A549 (cell line): ENCODE results near the gene SORCS2. TPM values are rescaled to one million over a fixed set of nuclear protein-coding genes. Genes with fewer than 3 reads are reported as not detected.

Experiments used
- ATAC-seq, 2 experiments: fragments of 200-7000 bp in 1 of 2; fragments of >200 bp in 1 of 2; cut with Nextera tagmentation in 1 of 2; cut with Tn5 transposase in 1 of 2; 3 replicates each; pipeline versions ENCODE4 v1.8.0 to v1.9.1; 2018 to 2020; ENCODE audit warnings: mild to moderate bottlenecking in 1 of 2, moderate library complexity in 1 of 2
- CTCF ChIA-PET: fragments of 300-600 bp; sonication (Branson Sonifier 250); formaldehyde crosslinking; extraction: SDS; loops from one replicate; lab custom pipeline; 2021; ENCODE audit warnings: antibody characterized with exemption, inconsistent platforms; lab: Yijun Ruan, JAX
- POLR2A ChIA-PET: fragments of 350-600 bp; formaldehyde crosslinking; extraction: SDS; loops from one replicate; lab custom pipeline; 2021; ENCODE audit warnings: antibody characterized with exemption, inconsistent platforms; lab: Yijun Ruan, JAX
- DNase-seq, 2 experiments: peaks; one replicate each; pipeline versions ENCODE4 v3.0.0 to v3.0.0-alpha.2; 2011 to 2016; ENCODE audit warnings: low read depth in 1 of 2, low spot score in 1 of 2
- FAIRE-seq: peaks from 2 replicates; lab custom pipeline; 2011; peaks lifted over from hg19 to GRCh38; lab: Jason Lieb, UNC
- H3K27ac ChIP-seq, 2 experiments: fragments of >200 bp; sonication (Bioruptor Twin); formaldehyde crosslinking; 3 replicates each; pipeline ENCODE4 v1.5.1; 2016 to 2017
- H3K4me1 ChIP-seq: fragments of >200 bp; sonication (Bioruptor Twin); formaldehyde crosslinking; 3 replicates; pipeline ENCODE4 v1.6.1; 2016
- H3K4me2 ChIP-seq: fragments of >200 bp; sonication (Bioruptor Twin); formaldehyde crosslinking; 3 replicates; pipeline ENCODE4 v1.6.1; 2016
- H3K4me3 ChIP-seq: fragments of >200 bp; sonication (Bioruptor Twin); formaldehyde crosslinking; 3 replicates; pipeline ENCODE4 v1.5.1; 2016
- H3K9me3 ChIP-seq: fragments of >200 bp; sonication (Bioruptor Twin); formaldehyde crosslinking; 3 replicates; pipeline ENCODE4 v1.6.1; 2016
- BHLHE40 ChIP-seq: IDR thresholded peaks from 2 replicates; pipeline ENCODE4 v1.6.1; 2012; ENCODE audit warnings: low read depth, low read length, inconsistent platforms
- CBX2 ChIP-seq: fragments of 200-600 bp; sonication (generic); IDR thresholded peaks from 2 replicates; pipeline ENCODE4 v1.6.1; 2016; ENCODE audit warnings: low read depth, mild to moderate bottlenecking, borderline replicate concordance
- CEBPB ChIP-seq, 2 experiments: fragments of >200 bp in 1 of 2; sonication (Bioruptor Twin) in 1 of 2; formaldehyde crosslinking in 1 of 2; IDR thresholded peaks; 2 replicates each; pipeline ENCODE4 v1.6.1; 2012 to 2016
- CHD2 ChIP-seq: fragments of 150-350 bp; IDR thresholded peaks from 2 replicates; pipeline ENCODE4 v1.6.1; 2014; ENCODE audit warnings: low read length; ENCODE audit not compliant: partially characterized antibody
- CHD4 ChIP-seq: fragments of 200-600 bp; sonication (generic); IDR thresholded peaks from 2 replicates; pipeline ENCODE4 v1.6.1; 2016; ENCODE audit warnings: antibody characterized with exemption, mild to moderate bottlenecking, borderline replicate concordance
- EHF ChIP-seq: fragments of 250-450 bp; sonication (Bioruptor Pico); IDR thresholded peaks from 2 replicates; pipeline ENCODE4 v1.5.0; 2020; ENCODE audit warnings: mild to moderate bottlenecking
- FOSB ChIP-seq: fragments of 250-450 bp; sonication (Bioruptor Pico); IDR thresholded peaks from 2 replicates; pipeline ENCODE4 v1.5.0; 2020; ENCODE audit warnings: mild to moderate bottlenecking, moderate library complexity
- FOSL2 ChIP-seq, 2 experiments: fragments of 450-650 bp in 1 of 2; fragments of >200 bp in 1 of 2; sonication (Bioruptor Twin) in 1 of 2; formaldehyde crosslinking; IDR thresholded peaks; 2 replicates each; pipeline versions ENCODE4 v1.5.0 to v1.6.1; 2016 to 2020; ENCODE audit warnings: mild to moderate bottlenecking in 1 of 2, moderate library complexity in 1 of 2
- FOXS1 ChIP-seq: fragments of 250-450 bp; sonication (Bioruptor Pico); IDR thresholded peaks from 2 replicates; pipeline ENCODE4 v1.5.0; 2020; ENCODE audit warnings: mild to moderate bottlenecking, moderate library complexity
- GATA3 ChIP-seq: IDR thresholded peaks from 2 replicates; pipeline ENCODE4 v1.6.1; 2012; ENCODE audit warnings: borderline replicate concordance
- HOXB13 ChIP-seq: fragments of 250-450 bp; sonication (Bioruptor Pico); IDR thresholded peaks from 2 replicates; pipeline ENCODE4 v1.5.0; 2020; ENCODE audit warnings: low read depth, mild to moderate bottlenecking, moderate library complexity
- HOXB5 ChIP-seq: fragments of 250-450 bp; sonication (Bioruptor Pico); IDR thresholded peaks from 2 replicates; pipeline ENCODE4 v1.5.0; 2020; ENCODE audit warnings: mild to moderate bottlenecking, moderate library complexity
- NPAS2 ChIP-seq: fragments of 250-450 bp; sonication (Bioruptor Pico); IDR thresholded peaks from 2 replicates; pipeline ENCODE4 v1.8.0; 2022; ENCODE audit warnings: mild to moderate bottlenecking, moderate library complexity, borderline replicate concordance
- POLR2AphosphoS2 ChIP-seq: conservative IDR thresholded peaks from 2 replicates; pipeline ENCODE4 v1.6.1; 2012; ENCODE audit warnings: low read length, improper control_type of control experiment, inconsistent platforms
- RARB ChIP-seq: fragments of 250-450 bp; sonication (Bioruptor Pico); IDR thresholded peaks from 2 replicates; pipeline ENCODE4 v1.8.0; 2021; ENCODE audit warnings: mild to moderate bottlenecking, moderate library complexity
- RFX5 ChIP-seq: fragments of 450-650 bp; IDR thresholded peaks from 2 replicates; pipeline ENCODE4 v1.7.1; 2014; ENCODE audit warnings: antibody characterized with exemption, mild to moderate bottlenecking, moderate library complexity
- ZC3H11A ChIP-seq: fragments of 450-650 bp; IDR thresholded peaks from 2 replicates; pipeline ENCODE4 v1.6.1; 2014; ENCODE audit warnings: antibody characterized with exemption, mild to moderate bottlenecking
- ZSCAN20 ChIP-seq: fragments of 250-450 bp; sonication (Bioruptor Pico); IDR thresholded peaks from 2 replicates; pipeline ENCODE4 v1.8.0; 2022; ENCODE audit warnings: mild to moderate bottlenecking, moderate library complexity
- WGBS: methylation state at CpG from one replicate; pipeline ENCODE4 v1.1.6; 2017; ENCODE audit errors: missing lambda C conversion rate; 5-methylcytosine and 5-hydroxymethylcytosine counted together
- polyA plus RNA-seq, 4 experiments: library from polyadenylated mRNA; depleted of rRNA in 3 of 4; stranded (reverse); fragments of >200 nt; fragmentation: RNase III in 1 of 4; extraction: RNeasy Plus Mini Kit Qiagen cat#74134 plus additional on column Dnase treatment in 1 of 4; gene quantifications; 2 replicates in 3 of 4; 3 replicates in 1 of 4; pipeline ENCODE4 v1.2.3, GENCODE V29; 2011 to 2017
- TF ChIP-seq, protein P1 (sequence below): IDR thresholded peaks from 2 replicates; pipeline ENCODE4 v1.6.1; 2012; ENCODE audit warnings: low read depth, borderline replicate concordance
- TF ChIP-seq, protein P2 (sequence below): fragments of 200-600 bp; sonication (generic); IDR thresholded peaks from 2 replicates; pipeline ENCODE4 v1.6.1; 2016; ENCODE audit warnings: antibody characterized with exemption, mild to moderate bottlenecking, moderate library complexity
- TF ChIP-seq, protein P3 (sequence below): fragments of >200 bp; sonication (Bioruptor Twin); formaldehyde crosslinking; IDR thresholded peaks from 3 replicates; pipeline ENCODE4 v1.5.1; 2016
- TF ChIP-seq, protein P4 (sequence below): fragments of >200 bp; sonication (Bioruptor Twin); formaldehyde crosslinking; IDR thresholded peaks from 3 replicates; pipeline ENCODE4 v1.6.1; 2016

The SORCS2 gene
- polyA plus RNA-seq, 2 of the 4 experiments (the other 2 are of a cell fraction): 1.4 to 4.6 TPM

DNA sequence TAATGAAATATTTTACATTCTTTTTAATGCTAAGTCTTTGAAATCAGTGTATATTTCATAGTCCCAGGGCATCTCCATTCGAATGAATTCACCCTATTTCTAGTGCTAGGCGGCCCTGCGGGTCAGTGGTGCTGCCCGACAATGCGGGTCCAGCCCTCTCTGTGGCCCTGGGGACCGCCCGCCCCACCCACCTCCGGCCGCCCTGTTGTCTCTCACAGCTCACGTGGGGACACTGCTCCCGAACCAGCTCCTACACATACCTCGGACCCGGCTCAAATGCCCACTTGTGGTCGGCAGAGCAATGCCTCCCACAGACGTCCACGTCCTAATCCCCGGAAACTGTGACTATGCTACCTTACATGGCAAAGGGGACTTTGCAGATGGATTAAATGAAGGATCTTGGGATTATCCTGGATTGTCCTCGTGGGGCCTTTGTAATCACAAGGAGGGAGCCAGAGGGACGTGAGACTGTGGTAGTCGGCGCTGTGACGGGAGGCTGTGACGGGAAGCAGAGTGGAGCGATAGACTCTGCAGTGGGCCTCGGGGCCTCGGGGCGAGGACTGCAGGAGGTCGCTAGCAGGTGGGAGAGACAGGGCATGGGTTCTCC is 334.7 kb downstream of the SORCS2 start:
- no peak for ATAC-seq

DNA sequence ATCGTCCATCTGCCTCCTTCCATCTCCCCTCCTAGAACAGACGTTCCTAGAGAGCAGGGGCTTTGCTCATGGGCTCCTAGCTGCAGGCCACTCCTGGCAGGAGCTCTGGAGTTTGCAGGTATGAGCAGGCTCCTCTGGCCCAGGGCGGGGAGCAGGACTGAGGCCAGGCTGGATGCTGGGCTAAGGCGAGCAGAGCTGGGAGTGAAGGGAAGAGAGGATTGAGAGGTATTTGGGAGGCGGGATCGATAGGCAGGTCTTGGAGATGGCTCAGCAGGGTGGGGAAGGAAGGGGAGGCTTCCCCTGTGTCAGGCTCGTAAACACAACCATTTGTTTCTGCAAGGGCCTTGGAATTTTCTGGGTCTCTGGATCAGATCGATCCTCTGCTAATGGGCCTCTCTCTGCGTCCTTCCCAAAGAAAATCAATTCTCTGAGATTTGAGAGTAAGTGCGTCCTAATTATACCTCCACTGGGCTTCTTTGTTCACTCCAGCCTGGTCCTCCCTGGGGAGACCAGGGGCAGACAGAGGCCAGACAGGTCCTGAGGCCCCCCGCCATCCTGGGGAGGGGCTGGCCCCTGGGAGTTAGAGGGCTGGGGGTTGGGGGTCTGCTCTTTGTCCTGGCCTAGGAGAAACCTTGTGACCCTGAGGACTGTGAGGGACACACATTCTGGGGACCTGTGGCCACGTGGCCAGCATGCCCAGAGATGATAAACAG is 337.2 kb downstream of the SORCS2 start:
- ATAC-seq: no peak
- FAIRE-seq: no peak
- Histone ChIP-seq H3K4me1 (no peaks in the 10 kb centered on the region), H3K4me2 (no peak overlapping the region), H3K27ac (no peak overlapping the region), H3K4me3 (no peak overlapping the region), H3K9me3 (no peaks in the 10 kb centered on the region)
- TF ChIP-seq FOSB (CRISPR knock-in tag): no peak
- no peak for TF ChIP-seq FOXS1 (CRISPR knock-in tag)
- TF ChIP-seq CBX2: no peak
- TF ChIP-seq CHD4: no peak
- no peak for TF ChIP-seq RARB (CRISPR knock-in tag)
- no peak for TF ChIP-seq GATA3
- TF ChIP-seq EHF: no peak
- TF ChIP-seq, protein P1, sequence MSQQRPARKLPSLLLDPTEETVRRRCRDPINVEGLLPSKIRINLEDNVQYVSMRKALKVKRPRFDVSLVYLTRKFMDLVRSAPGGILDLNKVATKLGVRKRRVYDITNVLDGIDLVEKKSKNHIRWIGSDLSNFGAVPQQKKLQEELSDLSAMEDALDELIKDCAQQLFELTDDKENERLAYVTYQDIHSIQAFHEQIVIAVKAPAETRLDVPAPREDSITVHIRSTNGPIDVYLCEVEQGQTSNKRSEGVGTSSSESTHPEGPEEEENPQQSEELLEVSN: no peak
- no peak for TF ChIP-seq FOSL2 (IDR thresholded peaks at IDR 0.05)
- TF ChIP-seq FOSL2 (CRISPR knock-in tag; IDR thresholded peaks at IDR 0.05): no peak
- TF ChIP-seq, protein P2, sequence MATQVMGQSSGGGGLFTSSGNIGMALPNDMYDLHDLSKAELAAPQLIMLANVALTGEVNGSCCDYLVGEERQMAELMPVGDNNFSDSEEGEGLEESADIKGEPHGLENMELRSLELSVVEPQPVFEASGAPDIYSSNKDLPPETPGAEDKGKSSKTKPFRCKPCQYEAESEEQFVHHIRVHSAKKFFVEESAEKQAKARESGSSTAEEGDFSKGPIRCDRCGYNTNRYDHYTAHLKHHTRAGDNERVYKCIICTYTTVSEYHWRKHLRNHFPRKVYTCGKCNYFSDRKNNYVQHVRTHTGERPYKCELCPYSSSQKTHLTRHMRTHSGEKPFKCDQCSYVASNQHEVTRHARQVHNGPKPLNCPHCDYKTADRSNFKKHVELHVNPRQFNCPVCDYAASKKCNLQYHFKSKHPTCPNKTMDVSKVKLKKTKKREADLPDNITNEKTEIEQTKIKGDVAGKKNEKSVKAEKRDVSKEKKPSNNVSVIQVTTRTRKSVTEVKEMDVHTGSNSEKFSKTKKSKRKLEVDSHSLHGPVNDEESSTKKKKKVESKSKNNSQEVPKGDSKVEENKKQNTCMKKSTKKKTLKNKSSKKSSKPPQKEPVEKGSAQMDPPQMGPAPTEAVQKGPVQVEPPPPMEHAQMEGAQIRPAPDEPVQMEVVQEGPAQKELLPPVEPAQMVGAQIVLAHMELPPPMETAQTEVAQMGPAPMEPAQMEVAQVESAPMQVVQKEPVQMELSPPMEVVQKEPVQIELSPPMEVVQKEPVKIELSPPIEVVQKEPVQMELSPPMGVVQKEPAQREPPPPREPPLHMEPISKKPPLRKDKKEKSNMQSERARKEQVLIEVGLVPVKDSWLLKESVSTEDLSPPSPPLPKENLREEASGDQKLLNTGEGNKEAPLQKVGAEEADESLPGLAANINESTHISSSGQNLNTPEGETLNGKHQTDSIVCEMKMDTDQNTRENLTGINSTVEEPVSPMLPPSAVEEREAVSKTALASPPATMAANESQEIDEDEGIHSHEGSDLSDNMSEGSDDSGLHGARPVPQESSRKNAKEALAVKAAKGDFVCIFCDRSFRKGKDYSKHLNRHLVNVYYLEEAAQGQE: no peak
- TF ChIP-seq HOXB13: no peak
- TF ChIP-seq CHD2: no peak
- TF ChIP-seq, protein P3, sequence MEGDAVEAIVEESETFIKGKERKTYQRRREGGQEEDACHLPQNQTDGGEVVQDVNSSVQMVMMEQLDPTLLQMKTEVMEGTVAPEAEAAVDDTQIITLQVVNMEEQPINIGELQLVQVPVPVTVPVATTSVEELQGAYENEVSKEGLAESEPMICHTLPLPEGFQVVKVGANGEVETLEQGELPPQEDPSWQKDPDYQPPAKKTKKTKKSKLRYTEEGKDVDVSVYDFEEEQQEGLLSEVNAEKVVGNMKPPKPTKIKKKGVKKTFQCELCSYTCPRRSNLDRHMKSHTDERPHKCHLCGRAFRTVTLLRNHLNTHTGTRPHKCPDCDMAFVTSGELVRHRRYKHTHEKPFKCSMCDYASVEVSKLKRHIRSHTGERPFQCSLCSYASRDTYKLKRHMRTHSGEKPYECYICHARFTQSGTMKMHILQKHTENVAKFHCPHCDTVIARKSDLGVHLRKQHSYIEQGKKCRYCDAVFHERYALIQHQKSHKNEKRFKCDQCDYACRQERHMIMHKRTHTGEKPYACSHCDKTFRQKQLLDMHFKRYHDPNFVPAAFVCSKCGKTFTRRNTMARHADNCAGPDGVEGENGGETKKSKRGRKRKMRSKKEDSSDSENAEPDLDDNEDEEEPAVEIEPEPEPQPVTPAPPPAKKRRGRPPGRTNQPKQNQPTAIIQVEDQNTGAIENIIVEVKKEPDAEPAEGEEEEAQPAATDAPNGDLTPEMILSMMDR: no peak
- TF ChIP-seq NPAS2 (CRISPR knock-in tag): no peak
- no peak for TF ChIP-seq POLR2AphosphoS2
- TF ChIP-seq, protein P4, sequence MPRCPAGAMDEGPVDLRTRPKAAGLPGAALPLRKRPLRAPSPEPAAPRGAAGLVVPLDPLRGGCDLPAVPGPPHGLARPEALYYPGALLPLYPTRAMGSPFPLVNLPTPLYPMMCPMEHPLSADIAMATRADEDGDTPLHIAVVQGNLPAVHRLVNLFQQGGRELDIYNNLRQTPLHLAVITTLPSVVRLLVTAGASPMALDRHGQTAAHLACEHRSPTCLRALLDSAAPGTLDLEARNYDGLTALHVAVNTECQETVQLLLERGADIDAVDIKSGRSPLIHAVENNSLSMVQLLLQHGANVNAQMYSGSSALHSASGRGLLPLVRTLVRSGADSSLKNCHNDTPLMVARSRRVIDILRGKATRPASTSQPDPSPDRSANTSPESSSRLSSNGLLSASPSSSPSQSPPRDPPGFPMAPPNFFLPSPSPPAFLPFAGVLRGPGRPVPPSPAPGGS: no peak
- TF ChIP-seq BHLHE40: no peak
- DNase-seq: no peak
- WGBS: 71% methylated on average over 12 of the region's 12 CpGs
- POLR2A ChIA-PET: no interaction called here
- CTCF ChIA-PET: no interaction called here

More for the DNA sequence above, 334.7 kb downstream of the SORCS2 start:
- Histone ChIP-seq H3K9me3 (no peaks in the 10 kb centered on the region), H3K4me3 (no peak overlapping the region), H3K4me2 (no peak overlapping the region), H3K27ac (no peak overlapping the region), H3K4me1 (no peaks in the 10 kb centered on the region)
- ChIA-PET CTCF (no interaction called here), POLR2A (no interaction called here)
- no peak for TF ChIP-seq ZSCAN20 (CRISPR knock-in tag)
- no peak for TF ChIP-seq CEBPB (IDR thresholded peaks at IDR 0.05)
- TF ChIP-seq RFX5: no peak
- TF ChIP-seq ZC3H11A: no peak
- no peak for TF ChIP-seq HOXB5 (CRISPR knock-in tag)
- DNase-seq (no peak), FAIRE-seq (no peak)
- 80% methylated on average over 16 of the region's 28 CpGs for WGBS
